Prostate gland (tissue), 2 donors: ENCODE results near the gene CAPZB.
A peak's percentile ranks its signal among the peaks of the same experiment; 100 is the strongest.

Source experiments
- POLR2A ChIP-seq: fragments of 450-650 bp; IDR thresholded peaks from one replicate; pipeline ENCODE4 v1.6.1; 2016; ENCODE audit warnings: antibody characterized with exemption, mild to moderate bottlenecking
- POLR2AphosphoS5 ChIP-seq: sonication (generic); formaldehyde crosslinking; IDR thresholded peaks from one replicate; pipeline ENCODE4 v1.6.1; 2017; ENCODE audit warnings: antibody characterized with exemption
- TF ChIP-seq, protein P1 (sequence below), 4 experiments: fragments of 200-600 bp in 2 of 4; fragments of 450-650 bp in 2 of 4; sonication (generic) in 2 of 4; IDR thresholded peaks; 1 replicate in 3 of 4; 2 replicates in 1 of 4; pipeline ENCODE4 v1.5.1; 2016 to 2019; ENCODE audit warnings: antibody characterized with exemption in 4 of 4, mild to moderate bottlenecking in 2 of 4, moderate library complexity in 2 of 4

DNA sequence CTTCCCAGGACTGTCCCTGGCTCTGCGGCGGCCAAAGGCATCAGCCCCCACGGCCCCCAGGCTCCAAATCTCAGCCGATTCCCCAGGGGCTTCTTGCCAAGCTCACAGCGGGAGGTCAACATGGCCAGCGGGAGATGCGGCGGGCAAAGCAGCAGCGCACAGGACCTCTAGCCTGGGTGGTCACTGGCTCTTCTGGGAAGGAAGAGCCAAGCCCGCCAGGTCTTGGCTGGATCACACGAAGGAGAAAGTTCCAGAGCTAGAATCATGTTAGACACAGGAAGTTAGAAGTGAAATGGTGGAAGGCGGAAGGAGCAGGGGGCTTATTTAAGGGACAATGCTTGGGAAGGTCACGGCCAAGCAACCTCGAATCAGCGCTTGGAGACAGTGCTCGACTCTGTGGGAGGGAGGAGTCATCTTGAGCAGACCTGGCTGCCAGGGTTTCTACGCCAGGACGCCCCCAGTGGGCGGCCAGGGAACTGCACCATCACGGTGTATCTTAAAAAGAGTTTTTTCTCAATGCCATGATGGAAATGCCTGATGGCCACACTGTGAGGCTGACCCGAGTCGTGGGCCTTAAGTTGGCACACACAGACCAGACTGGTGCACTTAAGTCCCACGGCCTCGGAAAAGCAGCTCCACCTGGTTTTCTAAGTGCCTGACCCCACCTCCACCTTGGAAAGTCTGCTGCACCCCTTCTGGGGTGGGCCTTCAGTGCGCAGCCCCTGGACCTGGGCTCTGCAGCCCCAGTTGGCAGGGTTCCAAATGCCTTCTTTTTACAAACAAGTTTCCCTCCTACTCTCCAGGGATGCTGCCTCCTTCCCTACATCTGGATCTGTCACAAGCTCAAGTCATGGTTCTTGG lies 143.9 kb downstream of the CAPZB start:
- TF ChIP-seq, protein P1, sequence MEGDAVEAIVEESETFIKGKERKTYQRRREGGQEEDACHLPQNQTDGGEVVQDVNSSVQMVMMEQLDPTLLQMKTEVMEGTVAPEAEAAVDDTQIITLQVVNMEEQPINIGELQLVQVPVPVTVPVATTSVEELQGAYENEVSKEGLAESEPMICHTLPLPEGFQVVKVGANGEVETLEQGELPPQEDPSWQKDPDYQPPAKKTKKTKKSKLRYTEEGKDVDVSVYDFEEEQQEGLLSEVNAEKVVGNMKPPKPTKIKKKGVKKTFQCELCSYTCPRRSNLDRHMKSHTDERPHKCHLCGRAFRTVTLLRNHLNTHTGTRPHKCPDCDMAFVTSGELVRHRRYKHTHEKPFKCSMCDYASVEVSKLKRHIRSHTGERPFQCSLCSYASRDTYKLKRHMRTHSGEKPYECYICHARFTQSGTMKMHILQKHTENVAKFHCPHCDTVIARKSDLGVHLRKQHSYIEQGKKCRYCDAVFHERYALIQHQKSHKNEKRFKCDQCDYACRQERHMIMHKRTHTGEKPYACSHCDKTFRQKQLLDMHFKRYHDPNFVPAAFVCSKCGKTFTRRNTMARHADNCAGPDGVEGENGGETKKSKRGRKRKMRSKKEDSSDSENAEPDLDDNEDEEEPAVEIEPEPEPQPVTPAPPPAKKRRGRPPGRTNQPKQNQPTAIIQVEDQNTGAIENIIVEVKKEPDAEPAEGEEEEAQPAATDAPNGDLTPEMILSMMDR (IDR thresholded peaks at IDR 0.05) = peak; percentile 78 to 86 (median 81)
- no peak for TF ChIP-seq POLR2A
- no peak for TF ChIP-seq POLR2AphosphoS5
